GM18867 (cell line): ENCODE measurements around the gene GJD4.

Experiments
- ATAC-seq: cut with Tn5 transposase; IDR thresholded peaks from one replicate; pipeline ENCODE4 v1.9.1; 2021; ENCODE audit warnings: mild to moderate bottlenecking, moderate library complexity; ENCODE audit not compliant: unreplicated experiment

The GJD4 gene

DNA sequence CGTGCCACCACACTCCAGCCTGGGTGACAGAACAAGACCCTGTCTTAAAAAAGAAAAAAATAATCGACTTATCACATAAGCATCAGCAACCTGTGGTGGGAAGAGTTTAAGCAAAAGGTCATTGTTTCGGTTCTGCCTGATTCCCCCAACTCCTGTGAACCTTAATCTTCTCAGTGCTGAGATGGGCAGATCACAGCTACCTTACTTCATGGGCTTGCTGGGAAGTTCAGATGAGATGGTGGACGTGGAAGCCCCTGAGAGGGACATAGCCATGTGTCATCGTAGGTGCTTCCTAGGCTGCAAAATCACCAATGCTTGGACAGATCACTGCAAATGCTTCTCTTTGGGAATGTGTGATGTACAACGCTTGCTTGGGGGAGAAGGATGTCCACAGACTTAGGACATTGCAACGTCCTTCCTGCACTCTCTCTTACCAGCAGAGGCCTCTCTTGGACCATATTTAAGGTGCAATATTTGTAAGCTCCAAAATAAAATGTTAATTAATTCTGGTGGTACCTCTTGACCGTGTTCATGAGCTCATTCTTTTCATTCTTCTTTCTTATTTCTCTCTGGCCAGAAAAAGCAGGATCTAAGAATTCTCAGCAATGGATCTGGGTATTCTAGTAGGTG lies 8.6 kb downstream of the GJD4 start:
- ATAC-seq = no peak

DNA sequence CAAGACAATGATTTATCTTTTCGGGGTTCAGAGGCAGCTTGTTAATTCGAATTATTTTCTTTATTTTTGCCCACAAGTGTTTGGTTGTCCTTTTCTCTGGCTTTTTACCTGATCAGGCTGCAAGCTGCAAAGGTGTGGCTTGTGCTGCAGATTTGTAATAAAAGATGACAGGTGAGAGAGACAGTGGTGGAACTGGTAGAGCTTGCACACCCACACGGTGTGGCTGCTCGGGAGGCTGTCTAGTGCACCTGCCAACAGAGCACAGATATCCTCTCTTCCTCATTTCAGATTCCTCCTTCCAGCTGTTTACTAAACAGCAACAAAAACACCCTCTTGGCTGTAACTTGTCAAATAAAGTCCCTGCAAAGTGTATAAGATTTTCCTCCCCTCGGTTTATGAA lies 9.2 kb downstream of the GJD4 start:
- ATAC-seq = no peak

DNA sequence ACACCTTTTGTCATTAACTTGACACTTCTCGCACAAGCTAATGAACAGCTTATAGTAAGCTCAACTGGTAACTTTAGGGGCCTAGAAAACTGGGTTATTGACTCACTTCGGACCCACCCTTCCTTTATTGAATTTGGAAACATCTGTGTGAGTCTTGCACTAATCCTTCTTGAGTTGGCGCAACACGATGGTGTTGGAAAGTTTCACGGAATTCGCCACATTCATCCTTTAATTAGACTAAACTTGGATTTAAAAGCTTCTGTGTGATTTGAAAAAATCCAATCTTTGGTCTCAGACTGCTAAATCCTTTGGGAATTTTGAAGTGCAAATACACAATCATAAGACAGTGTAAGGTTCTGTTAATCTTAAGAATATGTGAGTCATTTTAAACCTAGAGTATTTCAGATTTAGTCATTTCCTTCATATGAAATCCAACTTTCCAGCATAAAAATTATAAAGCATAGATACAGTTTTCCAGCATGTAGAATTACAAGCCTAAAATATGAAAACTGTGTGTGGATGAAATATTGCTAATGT lies 21.9 kb downstream of the GJD4 start:
- ATAC-seq = no peak

DNA sequence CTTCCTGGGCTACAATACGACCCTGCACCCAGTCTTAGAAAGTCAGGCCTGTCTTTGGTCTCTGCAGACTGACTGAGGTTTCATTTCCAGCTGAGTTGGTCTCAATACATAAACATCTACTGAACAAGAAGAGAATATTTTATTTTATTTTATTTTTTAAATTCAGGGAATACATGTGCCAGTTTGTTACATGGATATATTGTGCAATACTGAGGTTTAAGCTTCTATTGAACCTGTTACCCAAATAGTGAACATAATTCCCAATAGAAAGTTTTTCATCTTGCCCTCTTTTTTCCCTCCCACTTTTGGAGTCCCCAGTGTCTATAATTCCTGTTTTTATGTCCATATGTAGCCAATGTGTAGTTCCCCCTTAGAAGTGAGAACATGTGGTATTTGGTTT lies 26.3 kb downstream of the GJD4 start:
- ATAC-seq = no peak

DNA sequence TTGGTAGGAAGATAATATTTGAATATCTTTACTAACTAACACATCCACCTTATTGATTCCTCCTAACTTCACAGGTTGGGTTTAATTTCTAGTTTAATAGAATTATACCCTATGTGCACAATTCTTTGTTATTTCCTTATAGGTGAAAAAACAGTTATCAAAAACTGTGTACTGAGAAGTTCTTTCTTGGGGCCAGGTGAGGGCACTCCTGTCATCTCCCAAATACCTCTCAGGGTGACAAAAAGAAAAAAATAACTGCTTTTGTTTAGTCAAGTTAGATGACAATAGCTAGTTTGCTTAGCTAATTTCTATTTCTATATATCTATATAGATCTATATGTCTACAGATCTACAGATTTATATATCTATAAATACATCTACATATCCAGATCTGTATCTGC lies 26.9 kb downstream of the GJD4 start:
- no peak for ATAC-seq

DNA sequence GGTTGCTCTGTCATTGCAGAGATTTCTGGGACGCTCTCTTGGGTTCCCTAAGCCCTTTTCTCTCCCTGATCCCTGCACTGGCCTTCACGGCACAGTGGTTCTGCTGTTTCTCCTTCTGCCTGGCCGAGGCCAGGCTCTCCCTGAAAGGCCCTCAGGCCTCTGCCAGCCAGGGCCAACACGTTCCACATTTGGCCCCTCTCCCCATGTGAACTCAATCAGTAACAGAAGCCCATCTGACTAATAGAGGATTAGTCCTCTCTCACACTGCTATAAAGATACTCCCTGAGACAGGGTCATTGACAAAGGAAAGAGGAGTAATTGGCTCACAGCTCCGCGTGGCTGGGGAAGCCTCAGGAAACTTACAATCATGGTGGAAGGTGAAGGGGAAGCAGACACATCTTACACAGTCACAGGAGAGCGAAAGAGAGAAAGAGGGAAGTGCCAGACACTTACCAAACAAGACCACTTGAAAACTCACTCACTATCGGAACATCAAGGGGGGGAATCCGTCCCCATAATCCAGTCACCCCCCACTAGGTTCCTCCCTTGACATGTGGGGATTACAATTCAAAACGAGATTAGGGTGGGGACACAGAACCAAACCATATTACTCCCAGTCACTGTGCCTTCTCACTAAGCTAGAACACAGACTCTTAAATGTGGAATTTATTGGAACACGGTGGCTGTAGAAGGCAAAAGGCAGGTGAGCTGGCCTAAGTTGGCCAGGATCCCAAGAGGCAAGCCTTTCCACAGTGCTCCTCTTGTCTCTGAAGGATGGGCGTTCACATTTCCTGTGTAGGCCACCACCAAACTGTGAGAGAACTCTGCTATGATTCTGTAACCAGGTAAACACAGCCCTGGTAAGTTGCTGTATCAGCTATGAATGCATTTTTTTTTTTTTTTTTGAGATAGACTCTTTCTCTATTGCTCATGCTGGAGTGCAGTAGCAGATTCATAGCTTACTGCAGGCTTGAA lies 28.2 kb downstream of the GJD4 start:
- ATAC-seq = no peak

DNA sequence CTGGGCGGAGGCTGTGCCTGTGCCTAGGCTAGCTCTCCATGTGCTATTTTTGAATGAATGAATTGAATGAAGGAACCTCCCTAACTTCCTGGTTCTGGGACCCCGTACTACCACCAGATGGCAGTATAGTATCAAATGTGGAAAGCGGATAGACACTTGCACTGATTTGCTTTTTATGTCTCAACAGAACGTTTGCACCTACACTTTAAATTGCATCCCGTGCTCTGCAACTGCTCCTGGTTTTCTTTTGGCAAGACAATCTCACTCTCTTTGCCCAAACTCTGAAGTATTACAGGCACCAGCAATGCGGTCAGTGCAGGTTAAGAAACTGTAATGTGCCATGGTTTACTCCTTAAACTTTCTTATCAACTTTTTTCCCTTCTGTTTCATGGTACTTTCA lies 30.4 kb downstream of the GJD4 start:
- peak; percentile 79 for ATAC-seq

DNA sequence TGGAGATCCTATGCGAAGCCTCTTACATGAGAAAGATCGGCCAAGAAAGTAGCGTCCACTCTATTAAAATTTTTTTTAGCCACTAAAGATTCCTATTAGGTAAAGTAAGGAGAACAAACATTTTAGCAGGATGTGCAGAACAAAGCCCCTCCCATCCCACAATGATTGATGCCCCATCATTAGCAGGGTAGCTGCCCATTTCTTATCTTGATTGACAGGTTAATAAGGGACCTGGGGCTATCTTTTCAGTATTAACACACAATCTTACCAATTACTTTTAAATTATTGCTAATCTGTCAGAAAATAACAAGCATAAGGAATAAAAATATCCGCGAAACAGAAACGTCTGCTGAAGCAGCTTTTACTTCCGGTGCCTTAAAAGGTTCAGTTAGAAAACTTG lies 31.8 kb downstream of the GJD4 start:
- ATAC-seq = no peak

- ATAC-seq = no peak
Observed at GRCh38 chr10:35637462-35637861, 32.3 kb downstream of the GJD4 start.

DNA sequence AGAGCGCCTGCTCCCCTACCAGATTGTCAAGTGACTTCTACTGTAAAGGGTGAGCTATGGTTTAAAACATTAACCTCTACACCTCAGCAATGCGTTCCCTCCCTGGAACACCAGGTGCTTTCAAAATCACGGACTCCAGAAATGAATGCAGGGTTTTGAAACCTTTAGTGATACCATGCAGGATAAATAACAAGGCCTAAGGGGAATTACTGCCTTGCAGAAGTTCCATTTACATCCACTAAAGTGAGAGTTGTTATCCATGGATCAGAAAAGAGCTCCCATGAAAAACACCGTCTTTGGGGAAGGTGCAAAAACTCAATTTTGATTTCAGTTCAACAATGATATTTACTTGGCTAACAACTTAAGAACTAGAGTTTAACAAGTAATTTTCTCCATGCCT lies 33.0 kb downstream of the GJD4 start:
- no peak for ATAC-seq

DNA sequence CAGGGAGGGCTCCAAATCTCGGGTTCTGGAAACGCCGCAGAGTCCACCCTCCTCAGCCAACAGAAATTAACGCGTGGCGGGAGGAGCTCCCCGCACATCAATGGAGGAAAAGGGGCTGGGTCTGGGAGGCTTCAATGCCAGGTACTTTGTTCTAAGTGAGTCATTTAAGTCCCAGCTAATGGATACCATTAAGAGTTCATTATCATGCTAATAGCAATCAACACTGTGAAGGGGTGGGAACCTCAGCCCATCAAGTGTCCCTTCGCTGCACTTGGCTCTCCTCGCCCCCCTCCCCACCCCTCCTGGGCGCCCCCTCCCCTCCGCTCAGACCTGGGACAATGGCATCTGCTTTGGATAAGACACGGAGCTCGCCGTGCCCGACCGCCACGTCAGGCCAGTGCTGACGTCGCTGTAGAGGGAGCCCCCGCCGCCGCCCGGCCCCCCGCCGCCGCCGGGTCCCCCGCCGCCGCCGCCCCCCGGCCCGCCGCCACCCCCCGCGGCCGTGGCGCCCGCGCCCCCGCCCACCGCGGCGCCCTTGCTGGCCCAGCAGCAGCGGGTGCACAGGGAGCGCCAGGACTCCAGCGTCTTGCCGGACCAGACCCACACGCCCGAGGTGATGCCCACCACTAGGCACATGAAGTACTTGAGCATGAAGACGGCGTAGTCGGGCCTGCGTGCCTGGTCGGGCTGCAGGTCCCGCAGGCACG lies 34.0 kb downstream of the GJD4 start:
- no peak for ATAC-seq

- no peak for ATAC-seq
Observed at GRCh38 chr10:35639728-35640401, 34.7 kb downstream of the GJD4 start.

DNA sequence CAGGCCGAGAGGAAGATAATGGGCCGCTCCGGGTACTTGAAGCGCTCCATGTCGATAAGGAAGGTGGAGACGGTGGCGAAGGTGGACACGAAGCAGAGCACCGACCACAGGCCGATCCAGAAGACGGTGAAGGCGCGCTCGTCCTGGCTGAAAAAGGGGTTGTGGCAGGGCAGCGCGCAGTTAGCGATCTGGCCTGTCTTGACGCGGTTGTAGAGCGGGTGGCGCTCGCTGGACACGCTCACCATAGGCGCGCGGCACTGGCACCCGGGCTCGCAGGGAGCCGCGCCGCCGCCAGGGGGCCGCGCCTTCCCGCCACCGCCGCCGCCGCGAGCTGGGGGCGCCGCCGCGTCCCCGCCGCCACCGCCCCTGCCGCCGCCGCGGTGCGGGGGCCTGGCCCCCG lies 35.3 kb downstream of the GJD4 start:
- ATAC-seq = peak; percentile 28

GRCh38 chr10:35640951-35641675 lies 36.0 kb downstream of the GJD4 start:
- ATAC-seq = peak; percentile 33

DNA sequence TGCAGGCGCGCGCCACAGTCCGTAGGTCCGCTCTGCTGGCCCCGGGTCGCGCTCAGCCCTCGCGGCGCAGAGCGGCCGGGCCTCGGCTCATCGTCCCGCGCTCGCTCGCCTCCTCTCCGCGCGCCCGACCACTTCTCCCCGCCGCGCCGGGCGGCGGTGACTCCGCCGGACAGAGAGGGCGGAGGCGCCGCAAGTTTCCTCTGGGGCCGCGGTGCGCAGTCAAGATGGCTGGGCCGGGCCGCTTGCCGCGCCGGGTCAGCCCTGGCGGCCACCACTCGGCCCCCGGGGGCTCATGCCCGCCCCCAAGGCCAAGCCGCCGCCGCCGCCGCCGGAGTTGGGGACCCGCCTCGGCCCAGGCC lies 36.5 kb downstream of the GJD4 start:
- ATAC-seq = peak; percentile 33

DNA sequence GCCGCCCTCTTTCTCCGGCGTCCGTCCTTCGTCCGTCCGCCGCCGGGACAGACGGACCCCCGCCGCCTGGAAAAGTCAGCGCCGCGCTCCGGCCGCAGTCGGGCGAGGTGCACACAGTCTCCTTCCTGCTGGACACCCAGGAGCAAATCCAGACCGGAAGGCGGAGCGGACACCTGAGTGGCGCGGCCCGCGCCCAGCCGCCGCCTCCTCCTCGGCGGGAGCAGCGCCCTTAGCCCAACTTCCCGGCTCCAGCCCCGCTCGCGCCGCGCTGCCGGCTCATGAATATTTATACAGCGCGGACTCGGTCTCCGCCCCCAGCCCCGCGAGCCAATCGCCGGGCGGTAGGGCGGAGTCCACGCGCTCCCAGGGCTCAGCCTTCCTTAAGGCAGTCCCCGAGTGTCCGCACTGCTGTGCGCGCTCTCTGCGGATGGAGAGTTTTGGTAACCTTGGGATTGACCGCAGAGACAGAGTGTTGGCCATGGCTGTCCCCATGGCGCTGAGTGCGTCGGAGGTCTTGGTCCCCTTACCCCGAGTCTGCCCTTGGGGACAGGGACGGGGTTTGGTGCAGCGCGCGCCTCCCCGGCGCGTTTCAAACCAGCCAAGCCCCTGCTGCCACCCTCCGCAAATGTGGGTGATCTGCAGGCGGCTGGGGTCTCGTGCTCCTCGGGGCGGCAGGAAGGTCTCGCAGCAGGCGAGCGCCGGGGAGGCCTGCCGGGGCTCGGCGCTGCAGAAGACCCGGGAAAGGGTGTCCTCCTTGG lies 37.1 kb downstream of the GJD4 start, which contains the start of gene FZD8:
Gene FZD8, minus strand, starts transcription at position 262 of the 758 bp plus-strand sequence. CDS start 867 bp downstream, outside the sequence.
- ATAC-seq = peak; percentile 92

DNA sequence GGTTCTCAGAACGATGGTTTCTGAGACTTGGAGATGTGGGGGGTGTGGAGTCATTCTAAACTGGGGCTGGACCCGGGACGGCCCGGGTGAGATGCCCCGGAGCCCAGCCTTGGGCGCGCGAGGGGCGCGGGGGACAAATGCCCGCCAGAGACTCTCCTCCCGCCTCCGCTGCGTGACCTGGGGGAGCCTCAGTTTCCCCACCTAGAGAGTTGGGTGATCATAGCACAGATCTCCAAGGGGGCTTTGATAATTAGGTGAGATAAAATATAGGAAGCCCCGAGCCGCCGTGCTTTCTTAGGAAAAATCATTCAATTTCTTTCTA lies 37.6 kb downstream of the GJD4 start:
- ATAC-seq = no peak

- ATAC-seq = no peak
Observed at GRCh38 chr10:35643151-35644049, 38.3 kb downstream of the GJD4 start.
